Gastroesophageal sphincter (tissue), 3 donors: ENCODE results near the gene ASIC2.

Source experiments
- CTCF ChIP-seq, 4 experiments: fragments of 200-600 bp in 2 of 4; fragments of 450-650 bp in 2 of 4; sonication (generic) in 1 of 4; IDR thresholded peaks; one replicate each; pipeline ENCODE4 v1.5.1; 2017 to 2019; ENCODE audit warnings: antibody characterized with exemption in 4 of 4, mild to moderate bottlenecking in 2 of 4, moderate library complexity in 2 of 4
- EP300 ChIP-seq: sonication (generic); formaldehyde crosslinking; IDR thresholded peaks from one replicate; pipeline ENCODE4 v1.6.1; 2017; ENCODE audit warnings: antibody characterized with exemption, mild to moderate bottlenecking
- POLR2A ChIP-seq, 2 donors: fragments of 450-650 bp; IDR thresholded peaks; one replicate each; pipeline ENCODE4 v1.6.1; 2017; ENCODE audit warnings: antibody characterized with exemption in 2 of 2, mild to moderate bottlenecking in 2 of 2, moderate library complexity in 1 of 2
- POLR2AphosphoS5 ChIP-seq: sonication (generic); formaldehyde crosslinking; IDR thresholded peaks from one replicate; pipeline ENCODE4 v1.6.1; 2017; ENCODE audit warnings: antibody characterized with exemption

DNA sequence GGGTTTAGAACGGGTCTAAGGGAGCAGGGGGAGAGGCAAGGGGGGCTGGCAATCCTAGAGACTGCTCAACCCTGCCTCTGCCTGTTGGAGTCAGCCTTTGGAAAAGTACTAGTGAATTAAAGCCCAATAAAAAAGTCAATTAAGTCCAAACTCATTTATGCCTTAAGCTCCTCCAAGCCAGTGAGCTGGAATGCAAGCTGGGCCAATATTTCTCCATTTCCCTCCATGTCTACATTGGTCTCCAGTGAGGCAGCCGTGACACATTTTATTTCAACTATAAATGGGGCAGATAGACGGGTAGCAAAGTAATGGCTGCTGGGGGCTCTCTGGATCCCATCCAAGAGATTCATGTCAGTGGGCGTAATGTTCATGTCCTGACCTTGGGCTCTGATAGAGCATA, 157.4 kb downstream of the ASIC2 start:
- TF ChIP-seq CTCF (IDR thresholded peaks at IDR 0.05), result no peak
- no peak for TF ChIP-seq POLR2AphosphoS5
- no peak for TF ChIP-seq POLR2A (IDR thresholded peaks at IDR 0.05)
- TF ChIP-seq EP300, result no peak
